PC-3 (cell line): ENCODE measurements around the gene PERP. TPM values are rescaled to one million over a fixed set of nuclear protein-coding genes. Genes with fewer than 3 reads are reported as not detected.

Experiments
- ATAC-seq: fragments of 200-7000 bp; cut with Tn5 transposase; 2 replicates; pipeline ENCODE4 v1.9.1; 2020; ENCODE audit warnings: mild to moderate bottlenecking, moderate library complexity
- BruUV-seq: library from RNA; stranded (reverse); fragments of 400-500 nt; replicated peaks from 2 replicates; lab custom pipeline; 2021; lab: Mats Ljungman, UMichigan
- CTCF ChIA-PET: fragments of 300-600 bp; sonication (Branson Sonifier 250); formaldehyde crosslinking; loops from one replicate; lab custom pipeline; 2022; ENCODE audit warnings: antibody characterized with exemption; lab: Charles Lee
- POLR2A ChIA-PET: fragments of 300-600 bp; sonication (Branson Sonifier 250); formaldehyde crosslinking; loops from one replicate; lab custom pipeline; 2022; ENCODE audit warnings: antibody characterized with exemption; ENCODE audit not compliant: unreplicated experiment; lab: Charles Lee
- DNase-seq: peaks from one replicate; pipeline ENCODE4 v3.0.0-alpha.2; 2015
- H2AFZ ChIP-seq: fragments of 300-600 bp; sonication (generic); 2 replicates; pipeline ENCODE4 v1.6.0; 2016; ENCODE audit warnings: antibody characterized with exemption, low read length
- H3F3A ChIP-seq: fragments of 300-600 bp; sonication (generic); one replicate; pipeline ENCODE4 v1.6.0; 2017; ENCODE audit warnings: antibody characterized with exemption, low read length, control low read depth, mild to moderate bottlenecking; ENCODE audit not compliant: unreplicated experiment
- H3K27ac ChIP-seq: fragments of 300-600 bp; sonication (generic); 2 replicates; pipeline ENCODE4 v1.5.1; 2016; ENCODE audit warnings: mild to moderate bottlenecking, low read length
- H3K27me3 ChIP-seq: fragments of 300-600 bp; sonication (generic); 2 replicates; pipeline ENCODE4 v1.6.1; 2016; ENCODE audit warnings: low read length, mixed read lengths
- H3K36me3 ChIP-seq: fragments of 300-600 bp; sonication (generic); 2 replicates; pipeline ENCODE4 v1.6.1; 2016; ENCODE audit warnings: low read depth, mixed run types, low read length, mixed read lengths
- H3K4me1 ChIP-seq: fragments of 300-600 bp; sonication (generic); 2 replicates; pipeline ENCODE4 v1.5.1; 2016; ENCODE audit warnings: low read length; ENCODE audit not compliant: insufficient read depth
- H3K4me2 ChIP-seq: fragments of 300-600 bp; sonication (generic); 2 replicates; pipeline ENCODE4 v1.6.0; 2016; ENCODE audit warnings: low read length
- H3K4me3 ChIP-seq: fragments of 300-600 bp; sonication (generic); 2 replicates; pipeline ENCODE4 v1.5.1; 2016; ENCODE audit warnings: mild to moderate bottlenecking, low read length, mixed read lengths
- H3K79me2 ChIP-seq: fragments of 300-600 bp; sonication (generic); 2 replicates; pipeline ENCODE4 v1.6.1; 2017; ENCODE audit warnings: low read length, mixed read lengths
- H3K9ac ChIP-seq: fragments of 300-600 bp; sonication (generic); 2 replicates; pipeline ENCODE4 v1.6.0; 2016; ENCODE audit warnings: mild to moderate bottlenecking, low read length
- H3K9me2 ChIP-seq: fragments of 300-600 bp; sonication (generic); replicated peaks from 2 replicates; pipeline ENCODE4 v1.6.1; 2016; ENCODE audit warnings: mixed run types, low read length, mixed read lengths
- H3K9me3 ChIP-seq: fragments of 300-600 bp; sonication (generic); 2 replicates; pipeline ENCODE4 v1.6.1; 2016; ENCODE audit warnings: low read length, mixed read lengths
- H4K20me1 ChIP-seq: fragments of 300-600 bp; sonication (generic); 2 replicates; pipeline ENCODE4 v1.6.1; 2016; ENCODE audit warnings: low read length, mixed read lengths
- CTCF ChIP-seq: fragments of 300-600 bp; sonication (generic); conservative IDR thresholded peaks from 2 replicates; pipeline ENCODE4 v1.5.1; 2017; ENCODE audit warnings: antibody characterized with exemption, low read depth, mild to moderate bottlenecking, low read length
- EZH2 ChIP-seq: fragments of 300-600 bp; sonication (generic); IDR thresholded peaks from one replicate; pipeline ENCODE4 v1.6.1; 2017; ENCODE audit warnings: antibody characterized with exemption, mild to moderate bottlenecking, low read length; ENCODE audit not compliant: unreplicated experiment
- EZH2phosphoT487 ChIP-seq: fragments of 300-600 bp; sonication (generic); IDR thresholded peaks from 2 replicates; pipeline ENCODE4 v1.6.1; 2018; ENCODE audit warnings: mild to moderate bottlenecking, antibody characterized with exemption, low read length, borderline replicate concordance
- intact Hi-C: fragments of 100-400 bp; cut with micrococcal nuclease; formaldehyde crosslinking; loops from 2 replicates; pipeline ENCODE4 v1.9.0; 2023
- total RNA-seq: library from RNA; depleted of rRNA; stranded (reverse); fragments of >200 nt; gene quantifications from 2 replicates; pipeline ENCODE4 v1.2.3, GENCODE V29; 2014

Gene PERP
- total RNA-seq, 1 experiment from 2014 or later = 50.3 TPM

- H2AFZ ChIP-seq = no peak overlapping the region
Measured at GRCh38 chr6:138105880-138106664, 1.1 kb downstream of the PERP start.

GRCh38 chr6:138105446-138105845, 1.8 kb downstream of the PERP start:
- Histone ChIP-seq H3F3A (no peaks in the 10 kb centered on the region), H3K4me1 (peaks cover 26% of the 10 kb centered on the region), H3K27me3 (no peaks in the 10 kb centered on the region), H3K4me2 (peak overlapping the region; percentile 97), H3K27ac (peak overlapping the region; percentile 69), H3K4me3 (peak overlapping the region; percentile 95), H3K9me2 (no peaks in the 10 kb centered on the region), H3K9ac (peak overlapping the region; percentile 94), H4K20me1 (no peaks in the 10 kb centered on the region), H3K9me3 (no peaks in the 10 kb centered on the region), H2AFZ (no peak overlapping the region), H3K79me2 (peaks cover 56% of the 10 kb centered on the region), H3K36me3 (no peaks in the 10 kb centered on the region; the same call in 1 of the 2 replicates)
- TF ChIP-seq EZH2phosphoT487 (no peak), CTCF (no peak), EZH2 (no peak)
- ChIA-PET CTCF (interaction anchor here (0.7 to 1.2 kb wide), 2 partner anchors 99 to 397 kb away, joined by 3 to 8 read pairs; no protein-coding TSS in a partner anchor), POLR2A (interaction anchor here (0.7 kb wide), 1 partner anchor 18 kb away, joined by 4 read pairs; no protein-coding TSS in a partner anchor)
- peak; percentile 75 for DNase-seq
- intact Hi-C loops = loop anchor here (1.0 to 10.0 kb wide), 4 partner anchors 17 to 398 kb away; no protein-coding TSS in a partner anchor
- peak; percentile 16 for ATAC-seq
- no TSS peak for BruUV-seq

More at GRCh38 chr6:138105880-138106664, 1.1 kb downstream of the PERP start:
- H3K36me3 ChIP-seq = no peaks in the 10 kb centered on the region; the same call in 1 of the 2 replicates
- ChIA-PET CTCF (interaction anchor here (0.7 to 1.2 kb wide), 3 partner anchors 100 to 397 kb away, joined by 3 to 8 read pairs (median 7); no protein-coding TSS in a partner anchor), POLR2A (interaction anchor here (0.7 to 0.9 kb wide), 2 partner anchors 19 to 271 kb away, joined by 4 read pairs; no protein-coding TSS in a partner anchor)
- no peak for TF ChIP-seq CTCF
- no peak for TF ChIP-seq EZH2phosphoT487
- TF ChIP-seq EZH2 = no peak
- H3F3A ChIP-seq = no peaks in the 10 kb centered on the region
- H3K27me3 ChIP-seq = no peaks in the 10 kb centered on the region
- no peaks in the 10 kb centered on the region for H4K20me1 ChIP-seq
- TSS peak; percentile 57 for BruUV-seq
- peak overlapping the region; percentile 95 for H3K4me3 ChIP-seq
- intact Hi-C loops = loop anchor here (1.0 to 10.0 kb wide), 4 partner anchors 18 to 399 kb away; no protein-coding TSS in a partner anchor
- peak overlapping the region; percentile 97 for H3K4me2 ChIP-seq
- DNase-seq (peak; percentile 27), ATAC-seq (0 out of 2 replicates have a peak, but pooled peaks have one; percentile 4)
- H3K9ac ChIP-seq = peak overlapping the region; percentile 94
- H3K27ac ChIP-seq = peak overlapping the region; percentile 69
- H3K9me2 ChIP-seq = no peaks in the 10 kb centered on the region
- no peaks in the 10 kb centered on the region for H3K9me3 ChIP-seq
- peaks cover 23% of the 10 kb centered on the region for H3K4me1 ChIP-seq
- peaks cover 52% of the 10 kb centered on the region for H3K79me2 ChIP-seq
